NCI-H1048 (cell line): ENCODE measurements around the gene PSMB1.
"Not testable (repeated sequence)": the region's sequence is repeated elsewhere in the genome, so short reads cannot be mapped to it uniquely, and the experiment has no call there.

ENCODE experiments used
- DNase-seq: peaks from one replicate; lab custom pipeline; 2025; lab: John Stamatoyannopoulos, UW

The PSMB1 gene

GRCh38 chr6:170535004-170535403 is 18.1 kb downstream of the PSMB1 start:
- DNase-seq = no peak

- no peak for DNase-seq
Measured at GRCh38 chr6:170533792-170534191, 19.3 kb downstream of the PSMB1 start.

- no peak for DNase-seq
Measured at GRCh38 chr6:170532867-170533488, 20.1 kb downstream of the PSMB1 start.

GRCh38 chr6:170529839-170530469 is 23.2 kb downstream of the PSMB1 start:
- no peak for DNase-seq

GRCh38 chr6:170527995-170528394 is 25.1 kb downstream of the PSMB1 start:
- not testable (repeated sequence) for DNase-seq

GRCh38 chr6:170525795-170526194 is 27.3 kb downstream of the PSMB1 start:
- no peak for DNase-seq

GRCh38 chr6:170524172-170524502 is 29.0 kb downstream of the PSMB1 start:
- DNase-seq = no peak

- DNase-seq = no peak
Measured at GRCh38 chr6:170523256-170524171, 29.6 kb downstream of the PSMB1 start.

- DNase-seq = no peak
Measured at GRCh38 chr6:170522565-170523183, 30.4 kb downstream of the PSMB1 start.

GRCh38 chr6:170516783-170517616 is 36.1 kb downstream of the PSMB1 start:
- DNase-seq = no peak

- no peak for DNase-seq
Measured at GRCh38 chr6:170514908-170515307, 38.2 kb downstream of the PSMB1 start.

- DNase-seq = no peak
Measured at GRCh38 chr6:170512249-170512648, 40.9 kb downstream of the PSMB1 start.

GRCh38 chr6:170510631-170511030 is 42.5 kb downstream of the PSMB1 start:
- DNase-seq = no peak

GRCh38 chr6:170509723-170510018 is 43.4 kb downstream of the PSMB1 start:
- DNase-seq = no peak

GRCh38 chr6:170508892-170509722 is 44.0 kb downstream of the PSMB1 start:
- DNase-seq = not testable (repeated sequence)

GRCh38 chr6:170508275-170508674 is 44.8 kb downstream of the PSMB1 start:
- DNase-seq = not testable (repeated sequence)

GRCh38 chr6:170507728-170508127 is 45.4 kb downstream of the PSMB1 start:
- DNase-seq = not testable (repeated sequence)

GRCh38 chr6:170506446-170506845 is 46.7 kb downstream of the PSMB1 start:
- no peak for DNase-seq

GRCh38 chr6:170505306-170505705 is 47.8 kb downstream of the PSMB1 start:
- DNase-seq = no peak

GRCh38 chr6:170504479-170504878 is 48.6 kb downstream of the PSMB1 start:
- no peak for DNase-seq

GRCh38 chr6:170503414-170503761 is 49.7 kb downstream of the PSMB1 start:
- DNase-seq = no peak
